Loucy (cell line): ENCODE results near the gene KRT82.

Source experiments
- H2AFZ ChIP-seq: fragments of 200-600 bp; sonication (generic); 2 replicates; pipeline ENCODE4 v1.6.0; 2016; ENCODE audit warnings: antibody characterized with exemption, mild to moderate bottlenecking, low read length, moderate library complexity
- H3F3A ChIP-seq: fragments of 200-600 bp; 2 replicates; pipeline ENCODE4 v1.6.0; 2016; ENCODE audit warnings: antibody characterized with exemption, low read depth, mild to moderate bottlenecking
- H3K27me3 ChIP-seq: fragments of 200-600 bp; sonication (generic); 2 replicates; pipeline ENCODE4 v1.6.1; 2014; ENCODE audit warnings: low read length, mild to moderate bottlenecking; ENCODE audit not compliant: insufficient read depth, poor library complexity, severe bottlenecking
- H3K36me3 ChIP-seq: fragments of 200-600 bp; sonication (generic); 2 replicates; pipeline ENCODE4 v1.6.1; 2016; ENCODE audit warnings: low read length; ENCODE audit not compliant: insufficient read depth
- H3K4me1 ChIP-seq: fragments of 200-600 bp; sonication (generic); 2 replicates; pipeline ENCODE4 v1.5.1; 2014; ENCODE audit warnings: low read length, mild to moderate bottlenecking; ENCODE audit not compliant: insufficient read depth, poor library complexity, severe bottlenecking
- H3K4me2 ChIP-seq: fragments of 200-600 bp; sonication (generic); 2 replicates; pipeline ENCODE4 v1.6.0; 2014; ENCODE audit warnings: antibody characterized with exemption, low read length, low read depth, mild to moderate bottlenecking; ENCODE audit not compliant: poor library complexity, severe bottlenecking
- H3K4me3 ChIP-seq: fragments of 200-600 bp; sonication (generic); 2 replicates; pipeline ENCODE4 v1.5.1; 2014; ENCODE audit warnings: low read length, mild to moderate bottlenecking, mixed read lengths; ENCODE audit not compliant: poor library complexity, severe bottlenecking
- H3K79me2 ChIP-seq: fragments of 200-600 bp; sonication (generic); 2 replicates; pipeline ENCODE4 v1.6.1; 2014; ENCODE audit warnings: low read length; ENCODE audit not compliant: insufficient read depth
- H3K9ac ChIP-seq: fragments of 200-600 bp; sonication (generic); 2 replicates; pipeline ENCODE4 v1.6.0; 2014; ENCODE audit warnings: mild to moderate bottlenecking, low read depth, low read length, moderate library complexity; ENCODE audit not compliant: poor library complexity, severe bottlenecking
- H3K9me2 ChIP-seq: fragments of 200-600 bp; sonication (generic); replicated peaks from 2 replicates; pipeline ENCODE4 v1.6.1; 2016; ENCODE audit warnings: low read depth, low read length, mixed read lengths
- H3K9me3 ChIP-seq: fragments of 200-600 bp; sonication (generic); 2 replicates; pipeline ENCODE4 v1.6.1; 2014; ENCODE audit warnings: mild to moderate bottlenecking, antibody characterized with exemption, low read length, low read depth; ENCODE audit not compliant: insufficient read depth
- H4K20me1 ChIP-seq: fragments of 200-600 bp; sonication (generic); 2 replicates; pipeline ENCODE4 v1.6.0; 2014; ENCODE audit warnings: antibody characterized with exemption, low read length, mild to moderate bottlenecking; ENCODE audit not compliant: insufficient read depth, poor library complexity, severe bottlenecking
- EZH2phosphoT487 ChIP-seq: fragments of 200-600 bp; IDR thresholded peaks from 2 replicates; pipeline ENCODE4 v1.6.1; 2018; ENCODE audit warnings: antibody characterized with exemption, mild to moderate bottlenecking, moderate library complexity, borderline replicate concordance
- TF ChIP-seq, protein P1 (sequence below): fragments of 200-600 bp; sonication (generic); conservative IDR thresholded peaks from 2 replicates; pipeline ENCODE4 v1.5.1; 2014; ENCODE audit warnings: mild to moderate bottlenecking, antibody characterized with exemption, low read length

KRT82 gene

DNA sequence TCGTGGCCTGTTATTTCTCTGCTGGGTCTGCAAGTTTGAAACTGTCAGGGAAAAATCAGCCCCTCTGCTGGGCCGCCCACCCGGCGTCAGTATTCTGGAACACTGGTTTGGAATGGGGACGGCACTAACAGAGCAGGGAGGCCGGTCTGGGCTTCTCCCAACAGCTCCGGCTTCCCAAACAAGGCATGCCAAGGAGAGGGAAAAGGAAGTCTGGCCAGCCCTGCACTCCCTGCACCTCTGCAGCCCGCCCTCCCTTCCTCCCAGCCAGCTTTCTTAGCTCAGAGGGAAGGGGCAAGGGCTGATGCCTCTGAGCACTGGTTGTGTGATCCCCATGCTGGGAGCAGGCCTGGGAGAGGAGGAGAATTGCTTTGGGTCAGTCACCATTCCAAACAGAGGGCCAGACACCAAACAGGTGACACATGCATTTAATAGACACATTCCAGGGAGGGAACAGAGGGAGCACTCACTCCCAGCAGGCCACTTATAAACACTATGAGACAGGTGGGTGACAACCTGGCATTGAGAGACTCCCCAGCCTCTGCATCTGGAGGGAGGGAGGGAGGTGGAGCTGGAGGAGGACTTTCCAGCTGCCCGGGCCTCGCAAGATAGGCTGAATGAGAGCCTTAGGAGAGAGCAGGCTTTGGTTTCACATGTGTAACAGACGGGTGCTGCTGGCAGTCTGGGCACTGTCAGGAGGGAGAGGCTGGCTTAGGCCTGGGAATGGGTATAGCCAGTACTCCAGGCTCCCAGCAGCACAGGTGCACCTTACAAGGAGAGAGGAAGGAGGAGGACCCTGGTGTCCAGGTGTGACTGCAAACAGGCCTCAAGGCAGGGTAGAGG lies 17.7 kb upstream of the KRT82 start:
- H3F3A ChIP-seq, result no peaks in the 10 kb centered on the region
- no peaks in the 10 kb centered on the region for H3K36me3 ChIP-seq
- no peaks in the 10 kb centered on the region for H4K20me1 ChIP-seq
- H3K27me3 ChIP-seq, result peaks cover 3% of the 10 kb centered on the region
- no peaks in the 10 kb centered on the region for H3K4me1 ChIP-seq
- no peak overlapping the region for H3K9ac ChIP-seq
- no peak overlapping the region for H2AFZ ChIP-seq
- no peak overlapping the region for H3K4me3 ChIP-seq
- no peak for TF ChIP-seq EZH2phosphoT487
- TF ChIP-seq, protein P1, sequence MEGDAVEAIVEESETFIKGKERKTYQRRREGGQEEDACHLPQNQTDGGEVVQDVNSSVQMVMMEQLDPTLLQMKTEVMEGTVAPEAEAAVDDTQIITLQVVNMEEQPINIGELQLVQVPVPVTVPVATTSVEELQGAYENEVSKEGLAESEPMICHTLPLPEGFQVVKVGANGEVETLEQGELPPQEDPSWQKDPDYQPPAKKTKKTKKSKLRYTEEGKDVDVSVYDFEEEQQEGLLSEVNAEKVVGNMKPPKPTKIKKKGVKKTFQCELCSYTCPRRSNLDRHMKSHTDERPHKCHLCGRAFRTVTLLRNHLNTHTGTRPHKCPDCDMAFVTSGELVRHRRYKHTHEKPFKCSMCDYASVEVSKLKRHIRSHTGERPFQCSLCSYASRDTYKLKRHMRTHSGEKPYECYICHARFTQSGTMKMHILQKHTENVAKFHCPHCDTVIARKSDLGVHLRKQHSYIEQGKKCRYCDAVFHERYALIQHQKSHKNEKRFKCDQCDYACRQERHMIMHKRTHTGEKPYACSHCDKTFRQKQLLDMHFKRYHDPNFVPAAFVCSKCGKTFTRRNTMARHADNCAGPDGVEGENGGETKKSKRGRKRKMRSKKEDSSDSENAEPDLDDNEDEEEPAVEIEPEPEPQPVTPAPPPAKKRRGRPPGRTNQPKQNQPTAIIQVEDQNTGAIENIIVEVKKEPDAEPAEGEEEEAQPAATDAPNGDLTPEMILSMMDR, result no peak
- H3K79me2 ChIP-seq, result no peaks in the 10 kb centered on the region
- H3K9me3 ChIP-seq, result no peaks in the 10 kb centered on the region
- H3K4me2 ChIP-seq, result no peak overlapping the region
- no peaks in the 10 kb centered on the region for H3K9me2 ChIP-seq

DNA sequence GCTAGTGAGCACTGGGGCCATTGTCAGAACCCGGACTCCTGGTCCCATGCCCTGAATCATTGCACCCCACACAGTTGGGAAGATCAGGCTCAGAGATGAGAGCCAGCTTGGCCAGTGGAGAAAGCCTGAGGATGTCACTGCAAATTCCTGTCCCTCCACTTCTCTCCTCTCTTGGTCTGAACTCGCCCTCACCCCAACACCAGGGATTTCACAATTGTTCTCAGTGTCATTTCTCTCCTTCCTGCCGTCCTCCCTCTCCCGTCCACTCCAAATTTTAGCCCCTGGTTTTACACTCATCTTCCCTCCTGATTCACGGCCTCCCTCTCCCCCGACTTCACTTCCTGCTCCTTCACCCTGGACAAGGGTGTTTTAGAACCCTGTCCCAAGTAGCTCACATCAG lies 16.9 kb upstream of the KRT82 start:
- Histone ChIP-seq H3F3A (no peaks in the 10 kb centered on the region), H3K79me2 (no peaks in the 10 kb centered on the region), H3K4me1 (no peaks in the 10 kb centered on the region), H3K36me3 (no peaks in the 10 kb centered on the region), H3K9ac (no peak overlapping the region), H3K4me3 (no peak overlapping the region), H4K20me1 (no peaks in the 10 kb centered on the region), H3K4me2 (no peak overlapping the region), H3K9me2 (no peaks in the 10 kb centered on the region), H3K27me3 (no peaks in the 10 kb centered on the region), H2AFZ (no peak overlapping the region), H3K9me3 (no peaks in the 10 kb centered on the region)
- TF ChIP-seq, protein P1, result no peak
- TF ChIP-seq EZH2phosphoT487, result no peak

DNA sequence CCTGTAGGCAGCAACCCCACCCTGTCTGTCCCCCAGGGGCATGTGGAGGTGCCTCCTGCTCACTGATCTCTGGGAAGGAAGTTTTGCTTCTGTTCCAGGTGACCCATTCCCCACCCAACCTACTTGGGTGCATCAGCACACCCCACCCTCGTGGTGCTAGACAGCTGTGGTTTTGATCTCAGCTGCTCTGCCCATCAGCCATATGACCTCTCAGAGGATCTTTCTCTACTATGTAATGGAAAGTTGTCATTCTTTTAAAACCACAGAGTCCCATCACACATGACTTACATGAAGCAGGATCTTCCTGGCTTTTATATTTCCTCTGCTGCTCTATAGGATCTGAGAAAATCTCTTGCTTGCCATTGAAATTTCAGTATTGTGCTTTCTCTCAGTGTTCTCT lies 13.5 kb upstream of the KRT82 start:
- Histone ChIP-seq H3K4me2 (no peak overlapping the region), H3K79me2 (no peaks in the 10 kb centered on the region), H3K4me3 (no peak overlapping the region), H3K9me2 (no peaks in the 10 kb centered on the region), H3K27me3 (no peaks in the 10 kb centered on the region), H3K36me3 (no peaks in the 10 kb centered on the region), H4K20me1 (no peaks in the 10 kb centered on the region), H2AFZ (no peak overlapping the region), H3F3A (no peaks in the 10 kb centered on the region), H3K9me3 (no peaks in the 10 kb centered on the region), H3K9ac (no peak overlapping the region), H3K4me1 (no peaks in the 10 kb centered on the region)
- no peak for TF ChIP-seq EZH2phosphoT487
- TF ChIP-seq, protein P1, result no peak
